C4-2B (cell line): ENCODE results near the gene CCDC190.

ENCODE experiments used
- ZFX ChIP-seq: fragments of 450-650 bp; IDR thresholded peaks from 2 replicates; pipeline ENCODE4 v1.6.1; 2017
- TF ChIP-seq, protein P1 (sequence below): fragments of 450-650 bp; conservative IDR thresholded peaks from 2 replicates; pipeline ENCODE4 v1.5.1; 2017; ENCODE audit warnings: mild to moderate bottlenecking

DNA sequence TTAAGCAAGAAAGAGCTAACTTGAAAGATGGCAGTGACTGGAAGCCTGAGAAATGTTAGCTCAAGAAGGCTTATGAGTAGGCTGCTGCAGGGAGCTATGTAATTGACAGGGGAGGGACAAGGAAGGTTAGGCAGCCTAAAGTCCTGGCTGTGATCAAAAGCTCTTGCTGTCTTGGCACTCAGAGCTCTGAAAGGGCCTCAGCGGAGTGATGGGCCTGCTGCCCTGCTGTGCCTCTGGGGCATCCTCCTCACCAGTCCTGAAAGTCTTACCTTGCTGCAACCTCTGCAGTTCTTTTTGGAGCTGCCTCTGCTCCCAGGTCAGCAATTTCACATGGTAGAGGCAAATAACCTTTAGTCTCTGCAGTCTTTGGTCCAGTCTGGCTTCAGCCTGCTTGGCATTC lies 1.8 kb downstream of the CCDC190 start:
- TF ChIP-seq, protein P1, sequence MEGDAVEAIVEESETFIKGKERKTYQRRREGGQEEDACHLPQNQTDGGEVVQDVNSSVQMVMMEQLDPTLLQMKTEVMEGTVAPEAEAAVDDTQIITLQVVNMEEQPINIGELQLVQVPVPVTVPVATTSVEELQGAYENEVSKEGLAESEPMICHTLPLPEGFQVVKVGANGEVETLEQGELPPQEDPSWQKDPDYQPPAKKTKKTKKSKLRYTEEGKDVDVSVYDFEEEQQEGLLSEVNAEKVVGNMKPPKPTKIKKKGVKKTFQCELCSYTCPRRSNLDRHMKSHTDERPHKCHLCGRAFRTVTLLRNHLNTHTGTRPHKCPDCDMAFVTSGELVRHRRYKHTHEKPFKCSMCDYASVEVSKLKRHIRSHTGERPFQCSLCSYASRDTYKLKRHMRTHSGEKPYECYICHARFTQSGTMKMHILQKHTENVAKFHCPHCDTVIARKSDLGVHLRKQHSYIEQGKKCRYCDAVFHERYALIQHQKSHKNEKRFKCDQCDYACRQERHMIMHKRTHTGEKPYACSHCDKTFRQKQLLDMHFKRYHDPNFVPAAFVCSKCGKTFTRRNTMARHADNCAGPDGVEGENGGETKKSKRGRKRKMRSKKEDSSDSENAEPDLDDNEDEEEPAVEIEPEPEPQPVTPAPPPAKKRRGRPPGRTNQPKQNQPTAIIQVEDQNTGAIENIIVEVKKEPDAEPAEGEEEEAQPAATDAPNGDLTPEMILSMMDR: no peak
- TF ChIP-seq ZFX: no peak
